ENCODE results near the gene CSF2RB. TPM values are rescaled to one million over a fixed set of nuclear protein-coding genes. Genes with fewer than 3 reads are reported as not detected.

The CSF2RB gene
- total RNA-seq, 1 donor from 2014 or later = 0.56 TPM

DNA sequence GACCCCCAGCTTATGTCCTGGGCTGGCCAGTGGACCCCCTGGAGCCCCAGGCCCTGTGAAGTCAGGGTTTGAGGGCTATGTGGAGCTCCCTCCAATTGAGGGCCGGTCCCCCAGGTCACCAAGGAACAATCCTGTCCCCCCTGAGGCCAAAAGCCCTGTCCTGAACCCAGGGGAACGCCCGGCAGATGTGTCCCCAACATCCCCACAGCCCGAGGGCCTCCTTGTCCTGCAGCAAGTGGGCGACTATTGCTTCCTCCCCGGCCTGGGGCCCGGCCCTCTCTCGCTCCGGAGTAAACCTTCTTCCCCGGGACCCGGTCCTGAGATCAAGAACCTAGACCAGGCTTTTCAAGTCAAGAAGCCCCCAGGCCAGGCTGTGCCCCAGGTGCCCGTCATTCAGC, 24.6 kb downstream of the CSF2RB start:
- no peaks in the 10 kb centered on the region for H3K27me3 Mint-ChIP-seq (ENCODE audit: low read depth)
- no peak overlapping the region for H3K4me3 Mint-ChIP-seq
- H3K4me1 Mint-ChIP-seq = peaks cover 5% of the 10 kb centered on the region
- H3K27ac Mint-ChIP-seq = no peak overlapping the region
- TF ChIP-seq, protein P1, sequence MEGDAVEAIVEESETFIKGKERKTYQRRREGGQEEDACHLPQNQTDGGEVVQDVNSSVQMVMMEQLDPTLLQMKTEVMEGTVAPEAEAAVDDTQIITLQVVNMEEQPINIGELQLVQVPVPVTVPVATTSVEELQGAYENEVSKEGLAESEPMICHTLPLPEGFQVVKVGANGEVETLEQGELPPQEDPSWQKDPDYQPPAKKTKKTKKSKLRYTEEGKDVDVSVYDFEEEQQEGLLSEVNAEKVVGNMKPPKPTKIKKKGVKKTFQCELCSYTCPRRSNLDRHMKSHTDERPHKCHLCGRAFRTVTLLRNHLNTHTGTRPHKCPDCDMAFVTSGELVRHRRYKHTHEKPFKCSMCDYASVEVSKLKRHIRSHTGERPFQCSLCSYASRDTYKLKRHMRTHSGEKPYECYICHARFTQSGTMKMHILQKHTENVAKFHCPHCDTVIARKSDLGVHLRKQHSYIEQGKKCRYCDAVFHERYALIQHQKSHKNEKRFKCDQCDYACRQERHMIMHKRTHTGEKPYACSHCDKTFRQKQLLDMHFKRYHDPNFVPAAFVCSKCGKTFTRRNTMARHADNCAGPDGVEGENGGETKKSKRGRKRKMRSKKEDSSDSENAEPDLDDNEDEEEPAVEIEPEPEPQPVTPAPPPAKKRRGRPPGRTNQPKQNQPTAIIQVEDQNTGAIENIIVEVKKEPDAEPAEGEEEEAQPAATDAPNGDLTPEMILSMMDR (IDR thresholded peaks at IDR 0.05; ENCODE audit: unreplicated experiment) = no peak
- peak in 1 of 2 experiments; percentile 36 for DNase-seq (ENCODE audit: low spot score in 2 of 2, unreplicated experiment in 2 of 2)
- H3K36me3 Mint-ChIP-seq = no peaks in the 10 kb centered on the region
- no peaks in the 10 kb centered on the region for H3K9me3 Mint-ChIP-seq

DNA sequence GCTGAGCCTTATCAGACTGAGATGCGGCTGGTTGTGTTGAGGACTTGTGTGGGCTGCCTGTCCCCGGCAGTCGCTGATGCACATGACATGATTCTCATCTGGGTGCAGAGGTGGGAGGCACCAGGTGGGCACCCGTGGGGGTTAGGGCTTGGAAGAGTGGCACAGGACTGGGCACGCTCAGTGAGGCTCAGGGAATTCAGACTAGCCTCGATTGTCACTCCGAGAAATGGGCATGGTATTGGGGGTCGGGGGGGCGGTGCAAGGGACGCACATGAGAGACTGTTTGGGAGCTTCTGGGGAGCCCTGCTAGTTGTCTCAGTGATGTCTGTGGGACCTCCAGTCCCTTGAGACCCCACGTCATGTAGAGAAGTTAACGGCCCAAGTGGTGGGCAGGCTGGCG, 25.5 kb downstream of the CSF2RB start:
- DNase-seq (ENCODE audit: low spot score in 2 of 2, unreplicated experiment in 2 of 2) = peak in 1 of 2 experiments; percentile 14
- Mint-ChIP-seq H3K4me3 (no peak overlapping the region), H3K27me3 (ENCODE audit: low read depth) (no peaks in the 10 kb centered on the region), H3K9me3 (no peaks in the 10 kb centered on the region), H3K36me3 (no peaks in the 10 kb centered on the region), H3K27ac (no peak overlapping the region), H3K4me1 (peaks cover 5% of the 10 kb centered on the region)
- TF ChIP-seq, protein P1 (IDR thresholded peaks at IDR 0.05; ENCODE audit: unreplicated experiment) = no peak

DNA sequence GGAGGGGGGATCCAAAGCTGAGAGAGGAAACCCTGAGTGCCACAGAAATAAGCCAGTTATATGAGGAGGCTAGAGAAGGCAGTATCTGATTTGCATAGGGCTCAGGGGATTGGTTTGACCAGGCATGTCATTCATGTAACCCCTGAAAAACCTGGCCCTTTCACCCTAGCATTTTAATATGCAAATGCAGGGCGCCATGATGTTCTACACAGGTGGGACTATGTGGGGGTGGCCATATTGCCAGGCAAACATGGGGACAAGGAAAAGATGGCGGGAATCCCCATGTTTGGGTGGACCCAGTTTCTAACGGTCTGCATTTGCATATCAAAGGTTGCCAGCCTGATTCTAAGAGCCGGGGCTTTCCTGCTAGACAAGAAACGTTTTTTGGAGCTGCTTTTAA, 27.2 kb downstream of the CSF2RB start:
- DNase-seq (ENCODE audit: low spot score in 2 of 2, unreplicated experiment in 2 of 2) = no peak
- Mint-ChIP-seq H3K4me3 (no peak overlapping the region), H3K36me3 (peaks cover 2% of the 10 kb centered on the region), H3K9me3 (peaks cover 3% of the 10 kb centered on the region), H3K27me3 (ENCODE audit: low read depth) (no peaks in the 10 kb centered on the region), H3K4me1 (peaks cover 21% of the 10 kb centered on the region), H3K27ac (no peak overlapping the region)
- TF ChIP-seq, protein P1 (IDR thresholded peaks at IDR 0.05; ENCODE audit: unreplicated experiment) = no peak

DNA sequence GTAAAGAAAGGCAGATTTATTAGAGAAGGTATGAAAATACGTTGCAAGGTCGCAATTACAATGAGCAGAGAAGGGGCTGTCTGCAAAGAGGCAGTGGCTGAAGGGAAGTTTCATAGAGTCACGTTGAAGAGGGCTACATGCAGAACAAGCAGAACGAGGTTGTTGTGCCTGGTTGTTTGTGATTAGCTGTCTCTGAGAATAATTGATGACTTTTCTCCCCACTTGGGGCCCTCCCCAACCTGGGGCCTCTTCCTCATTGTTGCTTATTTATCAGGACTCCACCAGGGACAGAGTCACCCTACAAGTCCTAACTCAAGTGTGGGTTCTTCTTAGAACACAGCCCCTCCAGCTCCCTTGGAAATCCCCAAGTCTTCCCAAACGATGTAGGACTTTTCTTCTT, 29.1 kb downstream of the CSF2RB start:
- TF ChIP-seq, protein P1 (IDR thresholded peaks at IDR 0.05; ENCODE audit: unreplicated experiment) = no peak
- Mint-ChIP-seq H3K4me1 (peaks cover 27% of the 10 kb centered on the region), H3K36me3 (peaks cover 2% of the 10 kb centered on the region), H3K4me3 (no peak overlapping the region), H3K9me3 (peaks cover 3% of the 10 kb centered on the region), H3K27ac (no peak overlapping the region), H3K27me3 (ENCODE audit: low read depth) (no peaks in the 10 kb centered on the region)
- DNase-seq (ENCODE audit: low spot score in 2 of 2, unreplicated experiment in 2 of 2) = no peak

DNA sequence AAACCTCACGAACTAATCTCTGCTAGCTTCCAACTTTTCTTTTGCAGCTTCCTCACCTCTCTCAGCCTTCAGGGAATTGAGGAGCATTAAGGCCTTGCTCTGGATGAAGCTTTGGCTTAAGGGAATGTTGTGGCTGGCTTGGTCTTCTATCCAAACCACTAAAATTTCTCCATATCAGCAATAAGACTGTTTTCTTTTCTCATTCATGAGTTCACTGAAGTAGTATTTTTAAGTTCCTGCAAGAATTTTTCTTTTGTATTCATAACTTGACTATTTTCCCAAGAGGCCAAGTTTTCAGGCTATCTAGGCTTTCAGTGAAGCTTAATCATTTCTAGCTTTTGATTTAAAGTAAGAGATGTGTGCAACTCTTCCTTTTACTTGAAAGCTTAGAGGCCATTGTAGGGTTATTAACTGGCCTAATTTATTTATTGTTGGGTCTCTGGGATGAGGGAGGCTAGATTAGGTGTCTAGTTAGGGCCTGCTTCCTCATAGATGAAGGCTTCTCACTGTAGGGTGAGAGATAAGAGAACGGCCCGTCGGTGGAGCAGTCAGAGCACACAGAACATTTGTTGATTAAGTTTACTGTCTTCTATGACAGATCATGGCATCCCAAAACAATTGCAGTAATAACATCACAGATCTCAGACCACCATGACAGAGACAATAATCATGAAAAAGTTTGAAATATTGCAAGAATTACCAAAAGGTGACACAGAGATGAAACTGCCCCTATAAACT, 33.2 kb downstream of the CSF2RB start:
- H3K9me3 Mint-ChIP-seq = peaks cover 3% of the 10 kb centered on the region
- peak overlapping the region; percentile 25 for H3K27ac Mint-ChIP-seq
- DNase-seq (ENCODE audit: low spot score in 2 of 2, unreplicated experiment in 2 of 2) = no peak
- H3K4me3 Mint-ChIP-seq = no peak overlapping the region
- TF ChIP-seq, protein P1 (IDR thresholded peaks at IDR 0.05; ENCODE audit: unreplicated experiment) = no peak
- peaks cover 2% of the 10 kb centered on the region for H3K36me3 Mint-ChIP-seq
- H3K4me1 Mint-ChIP-seq = peaks cover 29% of the 10 kb centered on the region
- peaks cover 2% of the 10 kb centered on the region for H3K27me3 Mint-ChIP-seq (ENCODE audit: low read depth)
